GM21526 (cell line): ENCODE results near the gene MACROD1.

Source experiments
- ATAC-seq: cut with Tn5 transposase; IDR thresholded peaks from one replicate; pipeline ENCODE4 v1.9.1; 2021; ENCODE audit warnings: moderate library complexity; ENCODE audit not compliant: unreplicated experiment, low FRiP score

Gene MACROD1

DNA sequence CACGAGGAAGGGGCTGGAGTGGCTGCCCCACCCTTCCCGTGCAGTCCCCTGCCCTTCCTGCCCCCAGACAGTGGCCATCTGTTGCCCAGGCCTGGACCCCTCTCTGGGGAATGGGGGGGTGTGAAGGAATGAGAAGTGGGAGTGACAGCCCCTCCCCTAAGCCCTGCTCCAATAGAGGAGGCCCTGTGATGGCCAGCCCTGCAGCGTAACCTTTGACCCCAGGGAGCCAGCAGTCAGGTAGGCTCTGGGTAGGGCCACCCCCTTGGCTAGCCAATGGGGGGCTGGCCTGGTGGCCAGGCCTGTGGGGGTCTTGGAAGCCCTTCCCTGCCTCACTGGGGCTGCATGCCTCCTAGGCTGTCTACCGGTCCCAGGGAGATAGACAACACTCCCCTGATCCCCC is 123.6 kb downstream of the MACROD1 start:
- ATAC-seq = no peak

DNA sequence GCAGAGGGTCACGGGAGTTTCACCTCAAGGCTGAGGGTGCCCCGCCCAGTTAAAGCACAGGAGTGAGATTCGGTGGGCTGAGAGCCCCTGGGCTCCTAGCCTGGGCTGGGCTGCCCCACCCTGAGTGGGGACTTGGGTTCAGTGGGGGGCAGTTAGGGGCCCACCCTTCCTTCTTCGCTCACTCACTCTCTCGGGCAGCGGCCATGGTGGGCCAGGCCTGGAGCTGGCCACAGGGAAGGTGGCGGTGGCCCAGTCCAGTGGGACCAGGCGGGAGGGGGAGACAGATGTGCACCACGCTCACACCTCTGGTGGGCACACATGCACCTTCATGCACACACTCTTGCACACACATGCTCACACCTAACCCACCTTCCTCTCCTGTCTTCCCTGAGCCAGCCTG is 124.1 kb downstream of the MACROD1 start:
- no peak for ATAC-seq

DNA sequence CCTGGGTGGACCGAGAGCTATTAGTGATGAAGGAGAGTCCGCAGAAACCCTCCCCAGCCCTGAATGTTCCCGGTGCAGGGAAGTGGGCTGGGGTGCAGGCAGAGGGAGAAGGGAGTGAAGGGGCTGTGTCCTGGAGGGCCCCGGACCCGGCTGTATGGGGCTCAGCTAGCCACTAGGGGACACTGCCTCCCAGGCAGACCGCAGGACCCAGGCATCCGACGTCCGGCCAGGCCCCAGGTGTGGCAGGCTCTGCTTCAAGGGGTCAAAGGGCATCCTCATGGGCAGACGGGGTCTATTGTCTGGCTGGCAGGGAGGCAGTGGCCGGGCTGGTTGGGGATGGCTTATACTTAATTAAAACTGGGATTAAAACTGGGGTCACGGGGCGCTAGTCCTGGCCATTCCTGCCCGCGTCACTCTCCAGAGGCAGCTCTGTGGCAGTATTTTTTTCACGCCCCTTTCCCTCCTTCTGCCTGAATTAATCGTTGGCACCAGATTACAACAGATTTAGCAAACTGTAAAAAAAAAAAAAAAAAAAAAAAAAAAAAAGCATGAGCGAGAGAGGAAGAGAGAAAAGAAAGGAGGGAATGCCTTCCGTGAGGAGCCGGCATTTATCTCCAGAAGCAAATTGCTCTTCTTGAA is 125.1 kb downstream of the MACROD1 start:
- ATAC-seq = no peak

DNA sequence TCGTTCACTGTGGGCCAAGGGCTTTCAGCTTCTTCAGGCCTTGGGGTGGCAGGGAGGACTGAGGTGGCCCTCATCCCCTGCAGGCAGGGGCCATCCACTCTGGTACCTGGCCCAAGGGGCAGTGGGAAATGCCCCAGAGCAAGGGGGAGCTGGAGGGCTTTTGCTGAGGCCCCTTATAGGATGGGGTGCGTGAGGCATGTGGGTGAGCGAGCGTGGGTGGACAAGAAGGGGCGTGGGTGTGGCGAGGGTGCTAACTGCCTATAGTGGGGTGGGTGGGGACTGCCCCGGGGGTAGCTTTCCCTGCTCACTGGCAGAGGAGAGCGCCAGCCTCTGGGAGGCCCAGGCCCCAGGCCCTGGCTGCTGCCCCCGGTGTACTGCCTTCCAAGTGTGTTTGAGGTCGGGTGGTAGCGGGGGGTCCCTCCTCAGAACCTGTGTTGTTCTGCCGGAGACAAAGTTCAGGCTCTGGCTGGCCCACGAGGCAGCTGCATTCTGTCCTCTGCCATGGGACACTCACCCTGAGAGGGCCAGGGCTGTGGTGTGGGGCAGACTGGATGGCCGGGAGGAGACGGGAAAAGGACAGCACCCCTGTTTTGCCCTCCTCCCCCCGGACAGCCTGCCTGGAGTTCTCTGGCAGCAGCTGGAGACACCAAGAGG is 126.8 kb downstream of the MACROD1 start:
- no peak for ATAC-seq

DNA sequence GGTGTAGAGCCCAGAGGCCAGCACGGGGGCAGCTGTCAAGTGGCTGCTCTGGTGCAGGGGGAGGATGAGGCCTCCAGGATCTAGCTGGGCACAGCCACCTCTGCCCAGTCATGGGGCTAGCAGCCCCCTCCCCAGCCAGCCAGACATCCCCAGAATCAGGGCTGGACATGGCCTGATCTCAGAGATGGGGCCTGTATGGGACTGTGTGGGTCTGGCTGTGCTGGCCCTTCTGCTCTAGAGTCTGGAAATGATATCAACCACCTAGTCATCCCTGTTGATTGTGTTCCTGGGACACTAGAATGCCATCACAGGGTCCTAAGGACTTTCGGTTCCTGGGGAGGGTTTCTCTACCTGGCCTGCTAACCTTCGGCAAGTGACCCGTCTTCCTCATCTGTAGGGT is 127.4 kb downstream of the MACROD1 start:
- ATAC-seq = no peak

DNA sequence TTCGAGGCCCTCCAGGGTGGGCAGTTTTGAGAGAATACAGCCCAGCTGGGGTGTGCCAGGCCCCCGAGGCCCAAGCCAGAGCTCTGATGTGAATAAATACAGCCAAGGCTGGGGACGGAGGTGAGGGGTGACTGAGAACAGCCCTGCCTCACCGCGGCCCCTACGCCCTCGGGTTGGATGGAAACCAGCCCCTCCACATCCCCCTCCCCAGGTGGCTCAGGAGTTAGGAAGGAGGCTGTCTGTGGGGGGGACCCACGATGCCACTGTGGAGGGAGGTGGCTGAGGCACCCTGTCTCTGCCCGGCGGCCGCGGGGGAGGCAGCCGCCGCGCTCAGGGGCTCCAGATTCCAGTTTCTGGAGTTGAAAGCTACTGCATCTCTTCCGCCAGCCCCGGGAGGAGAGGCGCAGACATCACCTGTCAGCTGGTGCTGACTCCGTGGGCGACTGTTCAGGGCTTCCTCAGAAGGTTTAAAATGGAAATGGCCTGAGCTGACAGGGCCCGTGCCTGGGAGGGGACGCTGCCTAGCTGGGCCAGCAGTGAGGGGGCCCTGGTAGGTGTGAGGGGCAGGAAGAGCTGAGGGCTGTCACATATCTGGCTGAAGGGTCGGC is 128.8 kb downstream of the MACROD1 start:
- ATAC-seq = no peak

DNA sequence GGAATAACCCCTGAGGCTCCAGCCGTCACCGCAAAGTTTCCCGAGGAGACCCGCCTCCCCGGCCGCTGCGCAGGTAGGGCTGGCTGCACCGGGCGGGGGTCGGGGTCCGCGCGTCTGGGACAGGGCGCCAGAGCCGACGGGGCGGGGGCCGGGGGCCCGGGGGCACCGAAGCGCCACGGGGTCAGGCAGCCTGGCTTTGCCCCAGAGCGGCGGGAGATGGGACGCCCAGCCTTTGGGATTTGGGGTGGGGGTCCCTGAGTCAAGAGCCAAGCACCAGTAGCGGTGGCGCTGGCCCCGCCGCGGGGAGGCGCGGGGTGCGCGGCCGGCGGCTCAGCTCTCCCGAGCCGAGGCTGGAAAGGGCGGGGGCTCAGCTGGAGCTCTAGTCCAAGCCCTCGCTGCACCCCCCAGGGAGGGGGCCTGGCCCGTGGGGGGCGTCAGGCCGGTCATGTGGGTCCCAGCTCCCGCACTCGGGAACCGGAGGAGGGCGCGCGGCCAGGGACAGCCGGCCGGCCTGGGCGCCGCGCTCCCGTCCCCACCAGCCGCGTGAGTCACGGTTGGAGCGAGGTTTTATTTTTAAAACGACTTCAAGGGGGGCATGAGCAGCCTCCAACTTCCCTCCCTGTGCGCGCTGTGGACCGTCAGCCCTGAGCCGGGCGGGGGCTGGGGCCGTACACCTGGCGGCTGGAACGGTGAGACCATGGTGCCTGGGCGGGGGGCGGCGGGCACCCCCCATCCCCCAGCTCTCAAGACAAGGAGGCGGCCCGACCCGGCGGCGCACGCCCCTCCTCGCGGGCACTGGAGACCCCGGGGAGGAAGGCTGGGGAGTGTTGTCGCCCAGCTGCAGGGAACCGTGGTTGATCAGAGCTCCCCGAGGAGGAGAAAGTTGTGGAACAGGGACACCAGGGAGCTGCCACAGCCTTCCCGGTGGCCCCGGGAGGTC is 129.6 kb downstream of the MACROD1 start:
- no peak for ATAC-seq

DNA sequence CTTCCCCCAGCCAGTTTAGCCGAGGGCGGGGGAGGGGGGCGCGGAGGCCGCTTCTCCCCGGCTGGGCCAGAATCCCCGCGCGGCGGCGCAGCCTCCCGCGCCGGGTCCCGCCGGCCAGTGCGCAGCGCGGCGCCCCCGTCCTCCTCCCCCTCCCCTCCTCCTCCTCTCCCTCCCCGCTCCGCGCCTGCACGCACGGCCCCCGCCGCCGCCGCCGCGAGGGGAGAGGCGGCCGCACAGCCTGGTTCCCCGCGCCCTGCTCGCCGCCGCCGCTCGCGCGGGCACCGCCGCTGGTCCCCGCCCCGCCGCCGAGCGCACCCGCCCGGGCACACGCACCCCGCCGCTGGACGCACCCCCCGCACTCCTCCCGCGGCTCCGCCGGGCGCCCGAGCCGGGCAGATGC is 130.3 kb downstream of the MACROD1 start, which contains the start of gene FLRT1:
Gene FLRT1, plus strand, starts transcription at position 356 of the 400 bp plus-strand sequence. CDS start 80,337 bp downstream, outside the sequence.
- ATAC-seq = no peak

DNA sequence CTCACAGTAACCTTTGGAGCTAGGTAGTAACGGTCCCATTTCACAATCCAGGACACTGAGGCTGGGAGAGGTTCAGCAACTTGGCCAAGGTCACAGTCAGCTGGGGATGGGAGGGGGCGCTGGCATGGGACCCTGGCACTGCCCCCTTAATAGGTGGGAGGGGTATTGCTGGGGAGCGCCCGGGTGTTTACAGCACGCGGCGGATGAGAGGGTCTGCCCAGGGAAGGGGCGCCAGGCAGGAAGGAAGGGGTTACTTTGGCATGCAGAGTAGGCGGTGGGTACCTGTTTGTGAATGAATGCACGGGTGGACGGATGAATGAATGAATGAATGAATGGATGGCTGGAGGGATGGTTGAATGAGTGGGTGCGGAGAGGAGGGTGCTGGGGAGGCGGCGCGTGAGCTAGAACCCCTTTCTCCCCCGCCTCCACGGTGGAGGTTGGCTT is 130.8 kb downstream of the MACROD1 start:
- no peak for ATAC-seq

DNA sequence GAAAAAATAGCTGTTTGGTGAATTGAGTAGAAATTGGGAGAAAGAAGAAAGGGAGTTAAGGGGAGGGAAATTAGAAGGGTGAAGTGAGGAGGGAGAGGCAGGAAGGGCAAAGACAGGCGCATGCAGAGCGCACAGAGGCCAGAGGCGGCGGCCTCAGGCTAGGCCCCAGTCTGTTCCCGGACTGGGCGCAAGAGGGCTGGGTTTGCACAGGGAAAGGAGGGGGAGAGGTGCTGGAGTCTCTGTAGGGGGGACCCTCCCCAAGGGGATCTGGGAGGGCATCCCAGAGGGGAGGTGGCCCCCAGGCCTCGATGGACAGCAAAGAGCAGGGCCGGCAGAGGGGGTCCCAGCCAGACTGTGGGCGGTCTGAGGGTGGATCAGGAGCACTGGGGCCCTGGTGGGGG is 131.5 kb downstream of the MACROD1 start:
- ATAC-seq = no peak

DNA sequence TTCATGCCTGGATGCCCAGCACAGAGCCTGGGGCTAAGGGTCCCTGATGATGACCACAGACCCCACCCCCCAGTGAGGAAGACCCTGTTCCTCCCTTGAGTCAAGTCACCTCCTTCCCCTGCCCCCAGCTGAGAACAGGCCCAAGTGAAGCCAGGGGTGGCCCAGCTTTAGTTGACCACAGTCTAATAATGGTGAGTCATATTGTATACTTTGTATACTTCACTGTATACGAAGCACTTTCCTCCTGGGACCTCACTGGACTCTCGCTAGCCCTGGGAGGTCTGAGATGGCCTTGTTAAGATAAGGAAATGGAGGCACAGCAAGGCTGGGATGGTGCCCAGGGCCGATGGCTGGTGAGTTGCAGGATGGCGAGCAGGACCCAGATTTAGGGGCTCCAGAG is 133.9 kb downstream of the MACROD1 start:
- no peak for ATAC-seq

DNA sequence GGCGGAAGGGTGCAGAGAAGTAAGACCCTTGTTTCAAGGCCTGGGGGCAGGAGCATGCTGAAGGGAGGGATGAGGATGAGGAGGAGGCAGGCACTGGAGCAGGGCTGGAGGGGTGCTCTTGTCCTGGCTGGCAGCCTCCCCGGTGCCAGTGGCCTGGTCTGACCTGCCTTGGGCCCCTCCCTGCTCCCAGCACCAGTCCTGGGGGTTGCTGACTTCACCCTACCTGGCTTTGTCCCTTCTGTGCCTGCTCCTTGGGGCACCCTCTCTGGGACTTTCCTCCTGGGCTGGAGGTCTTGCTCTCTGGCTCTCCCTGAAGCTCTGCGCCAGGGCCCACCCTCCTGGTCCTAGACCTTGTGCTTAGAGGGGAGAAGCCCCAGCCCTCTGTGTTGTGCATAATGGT is 134.9 kb downstream of the MACROD1 start:
- no peak for ATAC-seq

DNA sequence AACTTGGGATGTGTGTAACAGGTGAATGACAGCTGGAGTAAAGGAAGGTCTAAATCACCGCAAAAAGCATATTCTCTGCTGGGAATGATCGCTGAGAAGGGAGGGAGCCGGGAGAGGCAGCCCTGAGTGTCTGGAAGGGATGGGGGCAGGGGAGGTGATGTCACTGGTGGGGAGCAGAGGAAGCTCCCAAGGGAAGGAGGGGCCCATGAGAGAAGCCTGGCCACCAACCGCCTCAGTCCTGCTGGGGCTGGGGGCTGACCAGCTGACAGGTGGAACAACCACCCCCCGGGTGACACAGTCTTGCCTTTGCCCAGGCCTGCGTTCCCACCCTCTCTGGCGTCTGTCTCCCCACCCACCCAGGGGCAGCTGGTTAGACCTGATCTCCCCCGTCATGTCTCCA is 136.1 kb downstream of the MACROD1 start:
- no peak for ATAC-seq

DNA sequence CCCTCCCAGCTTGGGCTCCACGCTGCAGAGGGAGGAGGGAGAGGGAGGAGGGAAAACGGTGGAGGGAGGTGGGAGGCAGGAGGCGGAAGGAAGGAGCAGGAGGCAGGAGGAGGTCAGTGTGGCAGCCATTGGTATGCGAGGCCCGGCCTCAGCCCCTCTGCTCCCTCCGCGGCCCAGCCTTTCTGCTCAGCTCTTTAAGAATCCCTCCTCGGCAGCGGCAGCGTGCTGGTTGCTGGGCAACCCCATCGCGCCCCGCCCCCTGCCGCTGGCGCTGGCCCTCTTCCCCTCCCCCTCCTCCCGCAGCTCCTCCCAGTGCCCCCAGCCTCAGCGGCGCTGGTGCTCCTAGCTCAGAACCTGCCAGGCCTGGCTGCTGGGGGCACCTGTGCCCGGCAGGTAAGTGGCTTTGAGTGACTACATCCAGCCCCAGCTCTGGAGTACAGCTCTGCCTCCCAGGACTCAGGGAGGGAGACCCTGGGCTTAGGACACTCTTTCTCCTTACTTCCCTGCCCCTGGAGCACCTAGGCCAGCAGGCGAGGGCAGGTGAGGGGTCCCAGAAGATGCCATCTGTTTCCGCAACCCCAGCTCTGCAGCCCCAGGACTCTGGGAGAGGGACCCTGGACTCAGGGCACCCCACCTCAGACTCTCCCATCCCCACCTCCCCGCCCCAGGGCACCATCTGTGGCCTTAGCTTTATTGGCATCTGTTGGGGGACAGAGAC is 137.4 kb downstream of the MACROD1 start:
- no peak for ATAC-seq

DNA sequence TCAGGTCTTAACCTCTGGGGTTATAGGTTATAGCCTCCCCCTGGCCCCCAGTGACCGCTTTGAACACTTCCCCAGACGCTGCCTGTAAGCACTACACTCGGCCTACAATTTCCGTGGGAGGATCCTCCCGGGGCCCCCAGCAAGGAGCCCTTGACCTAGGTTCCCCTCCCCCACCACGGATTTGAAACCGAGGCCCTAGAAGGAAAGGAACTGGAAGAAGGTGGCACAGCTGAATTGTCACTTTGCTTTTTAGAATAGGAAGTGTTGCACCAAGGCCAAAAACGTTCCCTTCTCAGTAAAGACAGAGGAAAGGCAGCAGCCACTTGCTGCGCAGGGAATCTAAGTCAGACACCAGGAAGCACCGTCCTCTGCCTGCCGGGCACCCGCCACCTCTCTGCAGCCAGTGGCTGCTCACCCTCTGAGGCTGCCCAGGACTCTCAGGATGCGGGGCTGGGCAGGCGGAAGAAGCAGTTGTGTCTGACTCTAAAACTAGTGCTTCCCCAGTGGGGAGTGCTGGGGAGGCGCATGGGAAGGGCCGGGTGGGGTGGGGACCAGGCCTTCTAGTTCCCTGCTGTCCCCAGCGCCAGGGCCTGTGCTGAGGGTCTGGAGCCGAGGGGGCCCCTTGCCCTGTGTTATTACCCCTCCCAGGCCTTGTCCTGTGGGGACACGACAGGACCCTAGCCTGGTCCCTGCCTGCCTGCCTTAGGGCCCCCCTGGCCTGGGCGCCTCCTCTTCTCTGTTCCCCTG is 138.1 kb downstream of the MACROD1 start:
- no peak for ATAC-seq

DNA sequence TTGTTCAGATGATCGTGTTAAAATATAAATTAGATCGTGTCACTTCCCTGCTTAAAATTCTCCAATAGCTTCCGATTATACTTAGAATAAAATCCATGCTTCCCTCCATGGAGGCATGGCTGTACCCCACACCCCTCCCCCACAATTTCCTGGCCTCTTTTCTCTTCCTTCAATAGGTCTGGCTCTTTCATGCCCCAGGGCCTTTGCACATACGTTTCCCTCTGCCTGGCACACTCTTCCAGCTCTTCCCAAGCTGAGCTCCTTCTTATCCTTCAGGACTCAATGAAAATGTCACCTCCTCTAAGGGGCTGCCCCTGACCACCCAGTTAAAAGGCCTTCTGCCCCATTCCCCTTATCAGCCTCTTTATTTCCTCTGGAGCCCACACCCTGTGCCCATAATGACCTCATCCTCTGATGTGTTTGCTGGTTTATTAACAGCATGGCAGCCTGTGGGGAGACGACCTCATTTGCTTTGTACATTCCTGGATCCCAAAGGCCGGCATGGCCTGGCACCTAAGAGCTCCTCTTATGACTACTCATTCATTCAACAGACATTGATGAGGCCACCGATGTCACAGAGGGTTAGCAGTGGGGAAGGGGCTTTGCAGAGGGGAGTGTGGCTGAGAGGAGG is 139.2 kb downstream of the MACROD1 start:
- ATAC-seq = no peak

DNA sequence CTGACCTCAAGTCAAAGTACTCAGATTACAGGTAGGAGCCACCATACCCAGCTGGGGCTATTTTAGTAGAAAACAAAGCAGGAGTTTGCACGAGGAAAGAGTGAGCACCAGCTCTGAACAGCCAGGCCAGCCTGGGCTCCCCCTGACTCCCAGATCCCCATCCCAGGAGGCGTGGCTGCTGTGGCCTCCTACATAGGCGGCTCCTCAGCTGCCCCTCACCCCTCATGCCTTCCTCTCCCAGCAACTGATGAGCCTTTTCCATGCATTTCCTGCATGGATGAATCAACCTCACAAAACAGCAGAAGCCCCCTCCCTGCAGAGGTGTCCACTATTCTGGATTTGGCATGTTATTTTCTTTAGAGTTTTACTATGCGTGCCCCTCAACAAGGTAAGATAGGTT is 140.7 kb downstream of the MACROD1 start:
- ATAC-seq = no peak

DNA sequence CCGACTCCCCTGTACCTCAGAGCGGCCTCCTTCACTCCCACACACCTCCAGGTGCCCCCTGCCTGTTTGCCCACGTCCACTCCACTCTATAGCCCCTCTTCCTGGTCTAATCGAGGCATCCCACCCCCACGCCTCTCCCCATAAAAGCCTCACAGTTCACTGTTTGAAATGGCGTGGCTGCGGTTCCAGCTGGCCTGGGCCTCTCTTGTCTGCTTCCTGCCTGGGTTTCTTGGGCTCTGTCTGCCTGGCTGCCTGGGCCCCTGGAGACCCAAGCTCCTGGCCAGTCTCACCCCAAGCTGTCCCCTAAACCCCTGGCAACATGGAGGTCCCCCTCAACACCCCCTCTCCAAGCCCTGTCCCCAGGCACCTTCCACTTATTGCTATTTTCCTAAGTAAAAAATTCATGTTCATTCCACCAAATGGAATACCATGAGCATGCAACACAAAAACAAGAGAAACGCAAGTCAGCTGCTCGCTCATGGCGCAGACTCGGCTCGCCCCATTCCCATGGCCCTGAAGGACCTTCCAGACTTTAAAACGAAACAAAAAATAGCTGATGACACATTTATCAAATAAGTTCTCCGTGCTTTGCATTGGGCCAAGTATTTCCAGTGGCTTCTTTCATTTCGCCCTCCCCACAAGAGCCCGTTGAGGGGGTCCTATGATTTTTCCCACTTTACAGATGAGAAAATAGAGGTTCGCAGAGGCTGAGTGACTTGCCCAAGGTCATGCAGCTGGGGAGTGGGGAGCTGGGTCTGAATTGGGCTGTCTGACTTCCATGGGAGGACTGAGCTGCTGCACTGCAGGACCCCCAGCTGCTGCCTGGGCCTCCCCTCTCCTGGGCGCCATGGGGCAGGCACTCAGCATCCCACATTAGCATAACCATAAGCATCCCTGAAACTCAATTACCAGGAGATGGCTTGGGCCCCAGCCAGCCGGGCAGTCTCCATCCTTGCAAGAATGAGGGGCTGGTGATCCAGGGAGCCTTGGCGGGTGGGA is 141.9 kb downstream of the MACROD1 start:
- ATAC-seq = no peak
